Ovary (tissue), 9 donors: Measurements from ENCODE around the gene DUOXA2. TPM values are rescaled to one million over a fixed set of nuclear protein-coding genes. Genes with fewer than 3 reads are reported as not detected.
A peak's percentile ranks its signal among the peaks of the same experiment; 100 is the strongest.

Experiments
- DNase-seq, 5 donors: peaks; one replicate each; pipeline ENCODE4 v3.0.0-alpha.2; 2019 to 2020
- H3K27ac ChIP-seq, 2 donors: fragments of 200-600 bp; one replicate each; pipeline versions ENCODE4 v1.5.1 to v1.8.0; 2019 to 2022
- H3K27me3 ChIP-seq: fragments of 200-600 bp; one replicate; pipeline ENCODE4 v1.8.0; 2022
- H3K36me3 ChIP-seq: fragments of 200-600 bp; sonication (generic); one replicate; pipeline ENCODE4 v1.5.1; 2019
- H3K4me1 ChIP-seq: one replicate; pipeline ENCODE4 v1.8.1; 2013; ENCODE audit warnings: mild to moderate bottlenecking, moderate library complexity; ENCODE audit not compliant: insufficient read depth
- H3K4me3 ChIP-seq: fragments of 200-600 bp; sonication (generic); one replicate; pipeline ENCODE4 v1.5.1; 2017
- H3K9me3 ChIP-seq, 2 donors: fragments of 200-600 bp in 1 of 2; sonication (generic) in 1 of 2; one replicate each; pipeline versions ENCODE4 v1.5.1 to v1.8.1; 2013 to 2019; ENCODE audit warnings: mild to moderate bottlenecking in 1 of 2, moderate library complexity in 1 of 2
- EP300 ChIP-seq: sonication (generic); formaldehyde crosslinking; IDR thresholded peaks from one replicate; pipeline ENCODE4 v1.6.1; 2017; ENCODE audit warnings: antibody characterized with exemption
- POLR2A ChIP-seq: fragments of 450-650 bp; IDR thresholded peaks from one replicate; pipeline ENCODE4 v1.6.1; 2017; ENCODE audit warnings: antibody characterized with exemption, mild to moderate bottlenecking, moderate library complexity
- WGBS, 3 donors: extraction: QIAGEN DNeasy Blood & Tissue Kit in 1 of 3; methylation state at CpG; one replicate each; pipeline versions ENCODE4 v1.1.5 to v1.1.7; 2013 to 2017; 5-methylcytosine and 5-hydroxymethylcytosine counted together
- intact Hi-C, 4 donors: fragments of 100-400 bp; cut with DNase I; formaldehyde crosslinking; loops; one replicate each; pipeline versions ENCODE4 v1.11.0 to v1.15.1; 2022 to 2023
- polyA plus RNA-seq, 2 donors: library from polyadenylated mRNA; stranded (reverse); fragments of 200-250 nt in 1 of 2; fragments of 350-450 nt in 1 of 2; fragmentation: Illumina TruSeq in 1 of 2; extraction: RNeasy Lipid Tissue Mini Kit (QIAGEN cat#74804) in 1 of 2; gene quantifications; one replicate each; pipeline ENCODE4 v1.2.3, GENCODE V29; 2013 to 2014
- total RNA-seq, 7 donors: library from RNA; depleted of rRNA in 2 of 7; stranded (reverse); fragments of >200 nt in 2 of 7; fragmentation: NEBNext Ultra II Directional in 3 of 7; extraction: Animal tissue kit (Norgen Biotek cat#: 25700) in 3 of 7; gene quantifications; one replicate each; pipeline versions ENCODE4 v1.1.0 to v1.2.4, GENCODE V29; 2016 to 2023
- TF ChIP-seq, protein P1 (sequence below), 3 donors: fragments of 450-650 bp in 2 of 3; fragments of 200-600 bp in 1 of 3; IDR thresholded peaks; one replicate each; pipeline versions ENCODE4 v1.5.1 to v1.8.0; 2016 to 2022; ENCODE audit warnings: antibody characterized with exemption in 3 of 3, mild to moderate bottlenecking in 1 of 3
- donor health status: DM: no; HTN: no; CAD: no; lungs with moderate emphysema.
- donor health status: DM: no; HTN: no; CAD: no.
- donor health status: Bipolar disorder and iron deficiency.
- donor health status: DM: yes; HTN: yes; CAD: no.
- donor health status: DM: no; HTN: no; CAD: no.
- donor health status: DM: yes; HTN: yes; CAD: no.

The DUOXA2 gene
- total and polyA plus RNA-seq, 9 donors = 0.17 to 0.18 TPM; not detected in 7

DNA sequence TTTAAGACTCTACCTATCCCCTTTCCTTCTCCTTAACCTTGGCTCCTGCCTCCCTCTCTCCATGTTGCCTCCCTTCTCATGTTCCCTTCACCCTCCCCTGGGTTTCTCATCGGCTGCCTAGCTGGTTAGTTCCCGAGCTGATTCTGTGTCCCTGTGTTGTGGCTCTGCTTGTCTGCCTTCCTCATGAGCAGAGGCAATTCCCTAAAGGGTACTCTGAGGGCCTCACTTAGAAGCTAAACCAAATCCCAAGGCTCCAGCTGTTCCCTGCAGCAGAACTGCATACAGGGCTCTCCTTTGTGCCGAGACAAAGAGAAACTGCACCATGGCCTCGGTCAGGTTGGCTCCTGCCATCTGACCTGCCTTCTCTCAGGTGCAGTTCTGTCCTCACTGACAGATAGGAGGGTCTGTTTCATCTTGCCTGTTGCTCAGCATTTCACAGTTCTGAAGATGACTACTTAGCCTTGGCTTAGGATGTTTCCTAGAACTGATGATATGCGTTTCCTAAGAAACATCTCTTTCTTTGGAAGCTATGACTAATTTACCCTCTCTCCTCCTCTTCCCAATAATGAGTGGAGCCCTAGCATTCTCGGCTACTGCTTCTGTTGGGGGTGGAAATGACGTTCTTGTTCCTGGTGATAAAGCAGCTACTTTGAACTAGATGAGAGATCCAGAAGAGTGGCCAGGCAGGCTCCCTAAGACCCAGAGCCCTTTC lies 42.8 kb downstream of the DUOXA2 start:
- DNase-seq = no peak
- intact Hi-C loops = no loop called here
- Histone ChIP-seq H3K36me3 (no peaks in the 10 kb centered on the region), H3K9me3 (no peaks in the 10 kb centered on the region), H3K27ac (no peak overlapping the region), H3K4me1 (no peaks in the 10 kb centered on the region), H3K4me3 (no peak overlapping the region), H3K27me3 (no peaks in the 10 kb centered on the region)
- WGBS, 3 donors = 46 to 58% (median 50%) methylated on average over 7 of the region's 7 CpGs
- no peak for TF ChIP-seq POLR2A
- TF ChIP-seq, protein P1, sequence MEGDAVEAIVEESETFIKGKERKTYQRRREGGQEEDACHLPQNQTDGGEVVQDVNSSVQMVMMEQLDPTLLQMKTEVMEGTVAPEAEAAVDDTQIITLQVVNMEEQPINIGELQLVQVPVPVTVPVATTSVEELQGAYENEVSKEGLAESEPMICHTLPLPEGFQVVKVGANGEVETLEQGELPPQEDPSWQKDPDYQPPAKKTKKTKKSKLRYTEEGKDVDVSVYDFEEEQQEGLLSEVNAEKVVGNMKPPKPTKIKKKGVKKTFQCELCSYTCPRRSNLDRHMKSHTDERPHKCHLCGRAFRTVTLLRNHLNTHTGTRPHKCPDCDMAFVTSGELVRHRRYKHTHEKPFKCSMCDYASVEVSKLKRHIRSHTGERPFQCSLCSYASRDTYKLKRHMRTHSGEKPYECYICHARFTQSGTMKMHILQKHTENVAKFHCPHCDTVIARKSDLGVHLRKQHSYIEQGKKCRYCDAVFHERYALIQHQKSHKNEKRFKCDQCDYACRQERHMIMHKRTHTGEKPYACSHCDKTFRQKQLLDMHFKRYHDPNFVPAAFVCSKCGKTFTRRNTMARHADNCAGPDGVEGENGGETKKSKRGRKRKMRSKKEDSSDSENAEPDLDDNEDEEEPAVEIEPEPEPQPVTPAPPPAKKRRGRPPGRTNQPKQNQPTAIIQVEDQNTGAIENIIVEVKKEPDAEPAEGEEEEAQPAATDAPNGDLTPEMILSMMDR (IDR thresholded peaks at IDR 0.05) = no peak
- no peak for TF ChIP-seq EP300

DNA sequence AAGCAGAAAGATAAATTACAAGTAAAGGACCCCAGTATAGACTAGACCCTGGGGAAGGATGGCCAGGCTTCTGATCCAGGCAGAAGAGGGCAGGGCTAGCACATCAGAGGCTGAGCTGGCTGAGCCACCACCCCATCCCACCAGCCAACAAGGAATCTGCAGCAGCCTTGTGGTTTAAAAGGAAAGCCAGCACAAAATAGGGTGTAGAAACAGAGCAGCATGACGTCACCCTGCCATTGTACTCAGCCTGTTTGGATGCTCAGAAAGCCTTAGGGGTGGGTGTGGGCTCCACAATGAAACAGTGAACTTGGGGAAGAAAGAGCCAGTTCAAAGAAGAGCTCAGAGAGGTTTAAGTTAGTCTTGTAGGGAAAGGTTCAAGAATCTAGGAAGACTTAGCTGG lies 43.8 kb downstream of the DUOXA2 start:
- WGBS, 3 donors = 55 to 83% (median 64%) methylated on average over 1 of the region's 1 CpG
- intact Hi-C loops = no loop called here
- no peak overlapping the region for H3K27ac ChIP-seq
- no peaks in the 10 kb centered on the region for H3K9me3 ChIP-seq
- no peaks in the 10 kb centered on the region for H3K36me3 ChIP-seq
- no peak for DNase-seq
- TF ChIP-seq POLR2A = no peak
- no peak for TF ChIP-seq EP300
- TF ChIP-seq, protein P1 (IDR thresholded peaks at IDR 0.05) = no peak
- H3K27me3 ChIP-seq = no peaks in the 10 kb centered on the region
- H3K4me3 ChIP-seq = no peak overlapping the region
- peaks cover 1% of the 10 kb centered on the region for H3K4me1 ChIP-seq

DNA sequence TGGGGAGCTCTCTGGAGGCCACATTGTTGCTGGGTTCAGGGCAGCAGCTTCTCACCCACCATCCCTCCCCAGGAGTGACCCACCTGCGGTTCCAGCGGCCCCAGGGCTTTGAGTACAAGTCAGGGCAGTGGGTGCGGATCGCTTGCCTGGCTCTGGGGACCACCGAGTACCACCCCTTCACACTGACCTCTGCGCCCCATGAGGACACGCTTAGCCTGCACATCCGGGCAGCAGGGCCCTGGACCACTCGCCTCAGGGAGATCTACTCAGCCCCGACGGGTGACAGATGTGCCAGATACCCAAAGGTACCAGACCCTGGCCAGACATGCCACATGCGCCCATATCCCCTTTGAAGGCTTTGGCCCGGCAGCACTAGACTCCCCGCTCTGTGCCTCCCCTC lies 47.5 kb downstream of the DUOXA2 start:
- no peaks in the 10 kb centered on the region for H3K9me3 ChIP-seq
- TF ChIP-seq POLR2A (no peak), EP300 (no peak)
- TF ChIP-seq, protein P1 (IDR thresholded peaks at IDR 0.05) = no peak
- WGBS, 3 donors = 79 to 89% (median 81%) methylated on average over 9 to 14 of the region's 14 CpGs
- H3K27me3 ChIP-seq = no peaks in the 10 kb centered on the region
- H3K4me1 ChIP-seq = peaks cover 1% of the 10 kb centered on the region
- intact Hi-C loops = loop anchor here in 3 of 4 donors (5.0 to 10.0 kb wide), 6 partner anchors 36 to 296 kb away; a partner anchor contains a TSS
- H3K36me3 ChIP-seq = no peaks in the 10 kb centered on the region
- H3K27ac ChIP-seq = no peak overlapping the region
- H3K4me3 ChIP-seq = no peak overlapping the region
- no peak for DNase-seq

DNA sequence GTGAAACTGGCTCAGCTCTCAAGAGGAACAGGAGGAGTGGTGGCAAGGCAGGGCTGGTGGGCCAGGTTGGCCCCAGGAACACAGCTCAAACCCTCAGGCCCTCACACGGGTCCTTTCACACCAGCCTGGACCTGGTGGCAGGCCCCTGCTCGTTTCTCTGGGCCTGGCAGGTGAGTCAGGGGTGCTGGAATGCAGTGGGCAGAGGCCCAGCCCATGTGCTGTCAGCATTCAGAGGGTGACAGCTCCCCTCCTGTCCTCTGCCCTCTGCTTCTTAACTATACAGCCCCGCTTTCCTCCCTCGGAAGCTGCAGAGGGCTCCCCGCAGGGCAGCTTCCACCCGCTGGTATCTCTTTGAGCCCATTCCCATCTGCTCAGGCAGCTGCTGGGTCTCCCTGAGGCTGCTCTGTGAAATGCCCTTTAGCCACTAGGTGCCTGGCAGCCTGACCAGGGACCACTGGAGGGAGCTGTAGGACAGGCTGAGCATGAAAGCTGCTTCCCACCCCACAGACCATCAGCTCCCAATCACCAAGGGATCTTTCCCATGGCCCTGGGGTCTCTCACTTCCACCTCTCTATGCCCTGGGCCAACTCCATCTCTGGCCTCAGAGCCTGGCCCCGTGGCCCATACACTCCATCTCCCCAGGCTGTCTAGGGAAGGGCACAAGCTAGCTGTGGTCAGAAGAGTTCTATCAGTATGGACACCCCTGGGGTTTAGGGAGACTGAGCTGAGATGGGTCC lies 48.8 kb downstream of the DUOXA2 start:
- Histone ChIP-seq H3K36me3 (no peaks in the 10 kb centered on the region), H3K4me3 (no peak overlapping the region), H3K4me1 (peaks cover 1% of the 10 kb centered on the region), H3K27me3 (no peaks in the 10 kb centered on the region), H3K27ac (no peak overlapping the region), H3K9me3 (no peaks in the 10 kb centered on the region)
- intact Hi-C loops = loop anchor here in 3 of 4 donors (5.0 to 10.0 kb wide), 6 partner anchors 34 to 294 kb away; a partner anchor contains a TSS
- no peak for TF ChIP-seq POLR2A
- TF ChIP-seq, protein P1 (IDR thresholded peaks at IDR 0.05) = peak; percentile 67 to 82 (median 78)
- DNase-seq = peak; percentile 71 to 84 (median 80)
- 5 to 9% (median 7%) methylated on average over 7 of the region's 7 CpGs for WGBS, 3 donors
